HUES64 (cell line): ENCODE measurements around the gene GPR176.

ENCODE experiments used
- H3K27ac ChIP-seq: 2 replicates; pipeline ENCODE4 v1.7.0; 2013; ENCODE audit warnings: low read depth, low read length, inconsistent platforms
- H3K27me3 ChIP-seq: 2 replicates; pipeline ENCODE4 v1.6.1; 2013; ENCODE audit warnings: mild to moderate bottlenecking, low read length; ENCODE audit not compliant: insufficient read depth
- H3K36me3 ChIP-seq: 2 replicates; pipeline ENCODE4 v1.6.1; 2013; ENCODE audit warnings: mild to moderate bottlenecking, low read length; ENCODE audit not compliant: insufficient read depth
- H3K4me1 ChIP-seq: 2 replicates; pipeline ENCODE4 v1.6.1; 2013; ENCODE audit warnings: mild to moderate bottlenecking, low read length, moderate library complexity; ENCODE audit not compliant: insufficient read depth
- H3K4me3 ChIP-seq: 2 replicates; pipeline ENCODE4 v1.5.1; 2013; ENCODE audit warnings: mild to moderate bottlenecking, low read length, moderate library complexity
- H3K9ac ChIP-seq: 2 replicates; pipeline ENCODE4 v1.6.1; 2013; ENCODE audit warnings: mild to moderate bottlenecking, low read depth, low read length
- H3K9me3 ChIP-seq: 2 replicates; pipeline ENCODE4 v1.6.1; 2013; ENCODE audit warnings: low read depth, low read length; ENCODE audit not compliant: insufficient read depth
- WGBS: fragments of 150-250, 120-280 bp; methylation state at CpG from one replicate; pipeline ENCODE4 v1.1.7; 2013; ENCODE audit warnings: missing lambda C conversion rate; 5-methylcytosine and 5-hydroxymethylcytosine counted together

The GPR176 gene

DNA sequence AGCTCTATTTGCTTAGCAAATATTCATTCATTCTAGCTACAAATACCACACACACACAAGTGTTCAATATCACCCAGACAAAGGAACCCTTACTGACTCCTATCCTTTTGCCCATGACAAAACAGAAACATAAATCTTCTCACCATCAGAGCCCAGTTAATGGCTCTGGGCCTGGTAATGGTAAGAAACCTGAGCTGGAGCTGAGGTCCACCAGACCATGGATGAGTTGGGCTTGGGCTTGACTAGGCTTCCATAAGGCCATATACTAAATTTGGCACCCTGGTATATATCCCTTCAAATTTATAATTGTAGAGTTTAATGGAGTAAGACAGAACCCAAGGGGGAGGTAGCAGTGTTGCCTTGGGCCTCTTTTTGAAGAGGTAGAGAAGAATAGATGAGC is 29.4 kb downstream of the GPR176 start:
- Histone ChIP-seq H3K4me3 (no peak overlapping the region), H3K4me1 (peaks cover 59% of the 10 kb centered on the region), H3K27me3 (no peaks in the 10 kb centered on the region), H3K36me3 (peaks cover 5% of the 10 kb centered on the region; the same call in 1 of the 2 replicates), H3K9me3 (no peaks in the 10 kb centered on the region), H3K27ac (no peak overlapping the region), H3K9ac (no peak overlapping the region)

DNA sequence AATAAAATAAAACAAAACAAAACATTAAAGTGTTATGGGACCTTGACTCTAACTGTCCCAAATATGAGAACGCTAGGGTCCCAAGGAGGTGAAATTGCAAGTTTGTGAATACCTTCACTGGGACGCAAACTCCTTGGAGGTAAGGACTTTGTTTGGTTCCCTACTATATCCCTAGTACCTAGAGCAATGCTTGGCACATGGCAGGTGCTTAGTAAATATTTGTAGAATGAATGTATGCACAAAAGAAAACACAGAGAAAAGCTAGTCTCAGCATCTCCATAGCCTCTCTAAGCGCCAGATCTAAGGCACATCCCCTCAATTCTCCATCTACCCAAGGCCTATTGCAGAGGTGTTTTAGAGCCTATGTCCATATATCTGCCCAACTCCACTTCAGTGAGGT is 30.5 kb downstream of the GPR176 start:
- H3K9ac ChIP-seq: no peak overlapping the region
- H3K27ac ChIP-seq: peak overlapping the region; percentile 66
- no peaks in the 10 kb centered on the region for H3K27me3 ChIP-seq
- H3K36me3 ChIP-seq: 0 out of 2 replicates have a peak, but pooled peaks cover 2% of the 10 kb centered on the region
- H3K4me1 ChIP-seq: peaks cover 69% of the 10 kb centered on the region
- no peaks in the 10 kb centered on the region for H3K9me3 ChIP-seq
- no peak overlapping the region for H3K4me3 ChIP-seq
- WGBS: 89% methylated on average over 3 of the region's 3 CpGs

DNA sequence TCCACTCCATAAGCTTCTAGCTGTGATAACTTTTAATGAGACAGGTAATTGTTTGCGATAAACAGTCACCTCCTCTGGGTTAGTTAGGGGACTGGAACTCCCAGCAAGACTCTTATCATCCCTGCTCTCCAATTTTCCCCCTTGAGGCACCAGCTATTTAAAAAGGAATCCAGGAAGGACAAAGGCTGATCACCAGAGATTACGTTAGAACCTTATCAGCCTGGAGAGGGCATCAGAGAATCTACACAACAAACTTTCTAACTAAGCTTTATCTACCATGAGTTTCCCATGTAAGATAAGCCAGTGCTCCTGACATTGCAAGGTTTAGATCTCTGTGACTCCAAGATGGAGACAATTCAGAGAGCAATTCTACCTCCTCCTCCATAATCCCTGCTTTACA is 31.3 kb downstream of the GPR176 start:
- WGBS: 76% methylated on average over 2 of the region's 2 CpGs
- H3K27ac ChIP-seq: peak overlapping the region; percentile 99
- H3K9ac ChIP-seq: peak overlapping the region; percentile 64
- H3K4me3 ChIP-seq: no peak overlapping the region
- no peaks in the 10 kb centered on the region for H3K9me3 ChIP-seq
- H3K4me1 ChIP-seq: peaks cover 77% of the 10 kb centered on the region
- H3K36me3 ChIP-seq: 0 out of 2 replicates have a peak, but pooled peaks cover 2% of the 10 kb centered on the region
- no peaks in the 10 kb centered on the region for H3K27me3 ChIP-seq

DNA sequence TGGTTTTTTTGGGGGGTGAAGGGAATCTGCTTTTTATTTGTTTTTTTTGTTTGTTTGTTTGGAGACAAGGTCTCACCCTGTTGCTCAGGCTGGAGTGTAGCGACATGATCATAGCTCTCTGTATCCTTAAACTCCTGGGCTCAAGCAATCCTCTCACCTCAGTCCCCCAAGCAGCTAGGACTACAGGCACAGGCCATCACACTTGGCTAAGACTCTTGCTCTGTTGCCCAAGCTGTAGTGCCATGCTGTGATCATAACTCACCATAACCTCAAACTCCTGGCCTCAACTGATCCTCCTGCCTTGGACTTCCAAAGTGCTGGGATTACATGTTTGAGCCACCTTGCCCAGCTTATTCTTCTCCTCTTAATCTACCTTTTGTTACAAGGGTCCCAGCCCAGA is 31.8 kb downstream of the GPR176 start:
- Histone ChIP-seq H3K9ac (peak overlapping the region; percentile 64), H3K4me3 (no peak overlapping the region), H3K4me1 (peaks cover 80% of the 10 kb centered on the region), H3K27ac (peak overlapping the region; percentile 99), H3K9me3 (no peaks in the 10 kb centered on the region), H3K36me3 (0 out of 2 replicates have a peak, but pooled peaks cover 2% of the 10 kb centered on the region), H3K27me3 (no peaks in the 10 kb centered on the region)
- WGBS: 90% methylated on average over 1 of the region's 1 CpG

DNA sequence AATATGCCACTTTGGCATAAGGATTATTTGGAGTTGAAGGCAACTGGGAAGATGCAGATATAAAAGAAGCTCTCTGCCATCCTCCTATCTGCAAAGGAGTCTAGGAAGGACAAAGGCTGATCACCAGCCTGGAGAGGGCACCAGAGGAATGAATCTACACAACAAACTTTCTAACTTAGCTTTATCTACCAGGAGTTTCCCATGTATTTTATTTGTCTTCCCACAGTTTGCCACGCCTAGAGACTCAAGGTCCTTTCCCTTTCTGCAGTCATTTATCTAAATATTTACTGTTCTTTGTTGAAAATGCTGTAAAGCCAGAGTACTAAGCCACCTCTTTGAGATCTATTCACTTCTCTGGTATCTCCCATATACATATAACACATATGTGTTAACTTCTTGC is 32.2 kb downstream of the GPR176 start:
- Histone ChIP-seq H3K27me3 (no peaks in the 10 kb centered on the region), H3K27ac (peak overlapping the region; percentile 99), H3K36me3 (0 out of 2 replicates have a peak, but pooled peaks cover 3% of the 10 kb centered on the region), H3K4me1 (peaks cover 80% of the 10 kb centered on the region), H3K4me3 (no peak overlapping the region), H3K9me3 (no peaks in the 10 kb centered on the region), H3K9ac (peak overlapping the region; percentile 64)
- 46% methylated on average over 1 of the region's 1 CpG for WGBS

DNA sequence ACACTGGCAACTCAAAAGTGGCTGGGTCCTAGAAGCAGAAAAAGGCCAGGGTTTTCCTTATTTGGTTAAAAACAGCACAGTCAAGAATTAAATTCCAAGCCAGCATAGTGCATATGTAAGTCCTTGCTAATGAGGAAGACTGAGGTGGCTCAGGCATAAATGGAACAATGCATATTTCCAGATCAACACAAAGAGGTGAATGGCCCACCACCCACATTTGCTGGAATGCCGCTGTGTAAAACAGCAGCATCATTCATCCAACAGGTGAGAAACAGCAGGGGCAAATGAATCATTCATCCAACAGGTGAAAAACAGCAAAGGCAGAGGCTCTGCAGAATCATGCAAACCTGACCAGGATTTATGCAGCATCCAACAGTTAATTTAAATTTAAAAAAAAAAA is 32.9 kb downstream of the GPR176 start:
- Histone ChIP-seq H3K9ac (peak overlapping the region; percentile 73), H3K36me3 (0 out of 2 replicates have a peak, but pooled peaks cover 6% of the 10 kb centered on the region), H3K9me3 (no peaks in the 10 kb centered on the region), H3K4me3 (no peak overlapping the region), H3K27me3 (no peaks in the 10 kb centered on the region), H3K27ac (peak overlapping the region; percentile 99), H3K4me1 (peaks cover 77% of the 10 kb centered on the region)
- 19% methylated on average over 1 of the region's 1 CpG for WGBS

DNA sequence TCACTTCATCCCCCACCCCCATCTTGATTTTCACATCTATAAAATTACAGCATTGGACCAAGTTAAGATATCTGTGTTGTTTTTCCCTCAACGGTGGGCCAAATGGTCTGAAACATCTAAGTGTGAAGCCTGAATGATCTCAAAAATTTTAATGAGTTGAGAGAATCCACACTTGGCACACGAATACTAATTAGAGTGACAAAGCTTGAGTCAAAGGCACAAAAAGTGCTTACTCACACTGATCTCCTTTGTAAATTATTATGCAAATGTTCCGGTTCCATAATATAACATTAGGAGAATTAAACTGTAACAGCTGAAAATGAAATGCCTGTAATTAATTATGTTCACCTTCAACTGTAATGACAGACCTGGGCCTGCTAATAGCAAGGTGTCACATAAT is 33.6 kb downstream of the GPR176 start:
- H3K4me1 ChIP-seq: peaks cover 80% of the 10 kb centered on the region
- peak overlapping the region; percentile 73 for H3K9ac ChIP-seq
- 70% methylated on average over 2 of the region's 3 CpGs for WGBS
- H3K27ac ChIP-seq: peak overlapping the region; percentile 99
- 0 out of 2 replicates have a peak, but pooled peaks cover 4% of the 10 kb centered on the region for H3K36me3 ChIP-seq
- H3K27me3 ChIP-seq: no peaks in the 10 kb centered on the region
- H3K9me3 ChIP-seq: no peaks in the 10 kb centered on the region
- no peak overlapping the region for H3K4me3 ChIP-seq

DNA sequence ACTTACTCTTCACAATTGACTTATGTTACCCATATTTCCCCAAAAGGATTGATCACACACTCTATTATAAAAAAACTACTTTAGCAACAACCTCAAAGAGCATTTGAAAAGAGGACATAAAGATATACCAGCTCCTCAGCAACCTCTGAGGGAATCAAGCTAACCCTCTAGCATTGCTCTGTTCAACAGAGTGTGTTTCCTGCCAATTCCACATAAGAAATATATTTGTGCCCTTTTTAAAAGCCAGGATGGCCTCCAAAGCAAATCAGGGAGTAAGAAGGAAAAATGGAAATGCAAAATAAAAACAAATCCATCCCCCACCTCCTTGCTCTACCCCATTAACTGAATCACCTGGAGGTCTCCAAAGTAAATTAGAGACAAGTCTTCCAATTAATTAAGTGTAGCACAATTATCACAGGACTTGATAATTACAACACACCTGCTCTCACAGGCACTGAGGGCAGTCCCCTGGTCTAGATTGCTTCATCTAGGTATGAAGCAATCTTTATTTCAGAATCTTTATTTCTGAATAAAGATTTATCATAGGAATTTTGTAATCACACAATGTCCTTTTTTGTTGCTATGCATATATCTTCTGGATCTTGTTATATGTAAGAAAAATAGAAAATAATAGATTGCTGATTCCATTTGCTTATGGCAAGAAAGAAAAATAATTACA is 34.8 kb downstream of the GPR176 start:
- Histone ChIP-seq H3K36me3 (0 out of 2 replicates have a peak, but pooled peaks cover 4% of the 10 kb centered on the region), H3K9me3 (no peaks in the 10 kb centered on the region), H3K9ac (0 out of 2 replicates have a peak overlapping the region, but pooled peaks have one; percentile 3), H3K27ac (peak overlapping the region; percentile 99), H3K27me3 (no peaks in the 10 kb centered on the region), H3K4me1 (peaks cover 71% of the 10 kb centered on the region), H3K4me3 (no peak overlapping the region)

DNA sequence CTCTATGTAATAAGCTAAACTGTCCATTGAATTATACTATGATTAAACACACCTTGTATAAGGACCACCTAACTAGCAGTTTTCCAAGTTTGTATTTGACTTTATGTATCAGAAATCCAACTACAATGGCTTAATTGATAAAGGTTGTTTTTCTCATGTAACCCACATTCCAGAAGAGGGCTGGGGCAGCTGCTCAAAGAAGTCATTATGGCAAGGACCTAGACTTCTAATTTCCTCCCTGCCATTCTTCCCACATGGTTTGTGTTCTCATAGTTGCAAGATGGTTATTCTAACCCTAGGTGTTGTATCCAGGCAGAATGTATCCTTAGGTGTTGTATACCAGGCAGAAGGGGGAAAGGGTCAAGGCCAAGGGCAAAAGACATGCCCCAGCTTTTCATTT is 35.7 kb downstream of the GPR176 start:
- H3K27ac ChIP-seq: peak overlapping the region; percentile 99
- H3K4me3 ChIP-seq: no peak overlapping the region
- peaks cover 63% of the 10 kb centered on the region for H3K4me1 ChIP-seq
- H3K27me3 ChIP-seq: no peaks in the 10 kb centered on the region
- no peaks in the 10 kb centered on the region for H3K9me3 ChIP-seq
- H3K36me3 ChIP-seq: 0 out of 2 replicates have a peak, but pooled peaks cover 4% of the 10 kb centered on the region
- 0 out of 2 replicates have a peak overlapping the region, but pooled peaks have one; percentile 17 for H3K9ac ChIP-seq

DNA sequence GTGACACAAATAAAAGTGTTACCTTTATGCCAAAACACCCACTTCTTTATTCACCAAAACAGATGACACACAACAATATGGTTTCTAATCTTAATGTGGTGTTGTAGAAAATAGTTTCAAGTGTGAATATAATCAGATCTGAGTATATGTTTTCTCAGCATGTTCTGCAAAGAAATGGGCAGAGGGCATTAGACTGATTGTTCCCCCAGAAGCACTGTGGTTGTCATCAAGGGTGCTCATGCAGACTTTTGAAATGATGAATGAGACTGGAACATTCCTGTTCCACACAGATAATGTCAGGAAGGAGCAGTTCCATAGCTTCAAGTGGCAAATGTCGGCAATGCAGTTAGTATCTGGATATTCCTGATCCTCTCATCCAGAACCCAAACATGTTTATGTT is 37.5 kb downstream of the GPR176 start:
- WGBS: 100% methylated on average over 1 of the region's 1 CpG
- Histone ChIP-seq H3K9me3 (no peaks in the 10 kb centered on the region), H3K27ac (no peak overlapping the region), H3K27me3 (no peaks in the 10 kb centered on the region), H3K9ac (no peak overlapping the region), H3K4me1 (peaks cover 47% of the 10 kb centered on the region), H3K36me3 (0 out of 2 replicates have a peak, but pooled peaks cover 4% of the 10 kb centered on the region), H3K4me3 (no peak overlapping the region)

DNA sequence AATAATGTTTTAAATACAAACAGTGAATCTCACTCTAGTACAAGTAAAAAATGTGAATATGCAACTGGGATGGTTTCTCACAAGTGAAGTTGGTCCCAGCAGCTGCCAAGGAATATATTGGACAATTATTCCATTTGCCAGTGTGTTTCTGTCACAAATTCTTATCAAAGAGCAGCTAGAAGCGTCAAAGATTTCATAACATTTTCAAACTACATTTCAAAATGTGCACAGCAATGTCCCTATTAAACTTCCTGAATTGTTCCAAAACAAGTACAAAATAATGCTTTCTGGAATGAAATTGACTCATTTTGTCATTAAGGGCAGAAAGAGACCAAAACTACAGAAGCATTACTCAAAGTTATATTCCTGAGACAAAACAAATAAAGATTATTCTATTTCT is 38.3 kb downstream of the GPR176 start:
- no peak overlapping the region for H3K4me3 ChIP-seq
- H3K9ac ChIP-seq: no peak overlapping the region
- H3K4me1 ChIP-seq: peaks cover 44% of the 10 kb centered on the region
- H3K27ac ChIP-seq: no peak overlapping the region
- H3K9me3 ChIP-seq: no peaks in the 10 kb centered on the region
- 0 out of 2 replicates have a peak, but pooled peaks cover 4% of the 10 kb centered on the region for H3K36me3 ChIP-seq
- WGBS: 85% methylated on average over 1 of the region's 1 CpG
- no peaks in the 10 kb centered on the region for H3K27me3 ChIP-seq
